Ureter (tissue), 1 donor: ENCODE results near the gene TAS1R1. TPM values are rescaled to one million over a fixed set of nuclear protein-coding genes. Genes with fewer than 3 reads are reported as not detected.

ENCODE experiments used
- DNase-seq: peaks from one replicate; pipeline ENCODE4 v3.0.0-alpha.2; 2020; ENCODE audit warnings: low spot score
- total RNA-seq: library from RNA; stranded (reverse); gene quantifications from one replicate; pipeline ENCODE4 v1.2.4, GENCODE V29; 2023
- donor health status: DM: yes; HTN: yes; CAD: no.

Gene TAS1R1
- total RNA-seq, 1 donor from 2014 or later: not detected

- DNase-seq: peak; percentile 81
Measured at GRCh38 chr1:6603915-6604558, 48.9 kb downstream of the TAS1R1 start.

- DNase-seq: no peak
Measured at GRCh38 chr1:6612641-6613360, 57.7 kb downstream of the TAS1R1 start.

- peak; percentile 100 for DNase-seq
Measured at GRCh38 chr1:6613361-6614018, 58.4 kb downstream of the TAS1R1 start, which contains the start of gene PHF13. TSS of gene PHF13 (plus strand) at chr1:6613731. CDS start at chr1:6614067, 336 bp downstream.

- peak; percentile 71 for DNase-seq
Measured at GRCh38 chr1:6614019-6614928, 59.2 kb downstream of the TAS1R1 start.

- DNase-seq: no peak
Measured at GRCh38 chr1:6614929-6615785, 60.0 kb downstream of the TAS1R1 start.

GRCh38 chr1:6619045-6619444 lies 63.9 kb downstream of the TAS1R1 start:
- DNase-seq: no peak

- DNase-seq: no peak
Measured at GRCh38 chr1:6621429-6622391, 66.6 kb downstream of the TAS1R1 start.

- DNase-seq: no peak
Measured at GRCh38 chr1:6622396-6623152, 67.5 kb downstream of the TAS1R1 start.

- no peak for DNase-seq
Measured at GRCh38 chr1:6623269-6623965, 68.3 kb downstream of the TAS1R1 start.

GRCh38 chr1:6624710-6625583 lies 69.8 kb downstream of the TAS1R1 start, which contains the start of gene THAP3:
TSS of gene THAP3 (plus strand) at chr1:6624868. CDS start at chr1:6625219, 351 bp downstream.
- DNase-seq: peak; percentile 89

- DNase-seq: no peak
Measured at GRCh38 chr1:6625584-6626149, 70.6 kb downstream of the TAS1R1 start.

GRCh38 chr1:6627031-6627430 lies 71.9 kb downstream of the TAS1R1 start:
- DNase-seq: no peak

GRCh38 chr1:6627841-6628545 lies 72.9 kb downstream of the TAS1R1 start:
- DNase-seq: no peak

- DNase-seq: no peak
Measured at GRCh38 chr1:6628971-6629479, 73.9 kb downstream of the TAS1R1 start.
